Esophagus mucosa (tissue), 1 donor: ENCODE results near the gene COL18A1. TPM values are rescaled to one million over a fixed set of nuclear protein-coding genes. Genes with fewer than 3 reads are reported as not detected.
"Not testable (repeated sequence)": the region's sequence is repeated elsewhere in the genome, so short reads cannot be mapped to it uniquely, and the experiment has no call there.

Experiments used
- ATAC-seq: fragments of 200-7000 bp; cut with Tn5 transposase; one replicate; pipeline ENCODE4 v1.9.1; 2020
- total RNA-seq: library from RNA; stranded (reverse); gene quantifications from one replicate; pipeline ENCODE4 v1.2.4, GENCODE V29; 2023
- donor health status: DM: yes; HTN: yes; CAD: no.

COL18A1 gene
- total RNA-seq, 1 donor from 2014 or later = 26.7 TPM

DNA sequence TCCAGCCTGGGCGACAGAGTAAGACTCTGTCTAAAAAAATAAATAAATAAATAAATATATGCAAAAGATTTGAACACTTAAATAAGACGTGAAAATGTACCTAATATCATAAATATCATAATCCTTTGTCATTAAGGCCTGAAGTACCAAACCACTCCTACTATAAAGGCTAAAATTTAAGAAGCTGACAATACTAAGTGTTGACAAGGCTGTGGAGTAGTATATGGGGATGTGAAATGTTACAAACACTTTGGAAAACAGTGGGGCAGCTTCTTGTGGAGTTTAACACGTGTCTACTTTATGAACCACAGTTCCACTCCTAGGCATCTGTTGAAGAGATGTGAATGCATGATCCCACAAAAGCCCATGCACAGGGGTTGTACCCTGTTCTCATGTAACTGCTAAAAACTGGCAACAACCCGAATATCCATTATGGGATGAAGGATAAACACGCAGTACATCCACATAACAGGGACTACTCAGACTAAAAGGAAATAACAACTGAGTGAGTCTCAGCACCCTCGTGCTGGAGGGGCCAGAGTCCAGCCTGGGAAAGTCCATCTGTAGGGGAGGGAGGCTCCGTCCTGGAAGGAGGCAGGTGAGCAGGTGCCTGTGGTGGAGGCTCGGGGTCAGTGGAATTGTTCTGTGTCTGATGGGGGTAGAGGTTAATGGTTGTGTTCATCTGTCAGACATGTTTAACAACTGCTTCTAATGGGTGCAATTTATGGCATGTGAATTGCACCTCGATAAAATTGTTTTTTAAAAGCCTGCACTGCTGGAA is 143.9 kb downstream of the COL18A1 start:
- no peak for ATAC-seq

DNA sequence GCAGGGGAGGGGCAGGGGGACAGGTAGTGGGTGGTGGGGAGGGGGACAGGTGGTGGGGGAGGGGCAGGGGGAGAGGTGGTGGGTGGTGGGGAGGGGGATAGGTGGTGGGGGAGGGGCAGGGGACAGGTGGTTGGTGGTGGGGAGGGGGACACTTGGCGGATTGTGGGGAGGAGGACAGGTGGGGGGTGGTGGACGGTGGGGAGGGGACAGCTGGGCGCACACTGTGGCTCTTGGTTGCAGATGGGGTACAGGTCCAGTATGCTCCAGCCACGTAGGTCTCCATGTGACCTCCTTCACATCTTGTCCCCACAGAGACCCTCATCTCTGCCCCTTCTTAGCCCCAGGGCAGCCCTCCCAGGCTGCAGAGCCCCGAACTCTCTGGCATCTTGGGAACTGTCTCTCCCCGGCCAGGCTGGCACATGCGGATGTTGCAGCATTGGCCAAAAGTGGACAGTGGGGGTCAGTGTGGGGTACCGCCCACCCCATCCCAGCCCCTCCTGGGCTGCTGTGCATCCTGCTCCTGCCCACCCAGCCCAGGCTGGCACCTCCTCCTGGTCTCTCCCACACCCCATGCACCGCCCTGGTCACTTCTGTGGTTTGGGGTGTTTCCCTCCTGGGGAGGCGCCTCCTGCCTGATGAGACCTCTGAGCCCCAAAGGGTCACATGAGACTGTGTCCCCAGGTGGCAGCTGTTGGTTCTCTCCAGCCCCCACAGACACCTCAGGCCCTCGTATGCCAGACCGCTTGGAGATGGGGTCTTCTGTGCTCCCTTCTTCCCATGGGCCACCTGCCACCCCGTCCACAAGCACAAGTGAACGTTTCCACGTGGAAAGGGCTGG is 144.9 kb downstream of the COL18A1 start:
- ATAC-seq = peak; percentile 4

DNA sequence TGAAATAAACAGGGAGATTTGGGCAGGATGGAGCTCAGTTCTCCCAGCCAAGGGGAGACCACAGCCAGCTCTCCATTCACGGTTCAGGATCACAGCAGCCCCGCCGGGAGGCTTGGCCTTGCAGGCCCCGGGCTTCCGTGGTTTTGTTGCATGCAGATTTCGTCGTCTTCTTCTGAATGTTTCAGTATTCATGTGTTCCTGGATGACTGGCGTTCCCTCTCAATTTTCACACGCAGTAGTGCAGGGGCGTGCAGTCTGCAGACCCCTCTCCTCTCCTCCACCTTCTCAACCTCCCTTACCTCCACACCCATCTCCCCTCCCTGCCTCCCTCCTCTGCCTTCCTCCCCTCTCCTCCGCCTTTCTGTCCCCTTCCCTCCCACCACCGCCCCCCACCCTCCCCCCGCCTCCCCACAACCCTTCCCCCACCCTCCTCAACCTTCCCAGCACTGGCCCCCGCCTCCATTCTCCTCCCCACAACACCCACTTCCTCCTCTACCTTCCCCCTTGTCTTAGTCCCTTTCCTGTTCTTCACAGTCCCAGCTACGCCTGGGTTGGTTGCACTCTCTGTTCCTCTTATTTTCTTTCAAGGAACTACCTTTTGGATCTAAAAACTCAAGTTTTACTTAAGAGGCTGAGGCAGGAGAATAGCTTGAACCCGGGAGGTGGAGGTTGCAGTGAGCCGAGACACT is 145.7 kb downstream of the COL18A1 start:
- no peak for ATAC-seq

DNA sequence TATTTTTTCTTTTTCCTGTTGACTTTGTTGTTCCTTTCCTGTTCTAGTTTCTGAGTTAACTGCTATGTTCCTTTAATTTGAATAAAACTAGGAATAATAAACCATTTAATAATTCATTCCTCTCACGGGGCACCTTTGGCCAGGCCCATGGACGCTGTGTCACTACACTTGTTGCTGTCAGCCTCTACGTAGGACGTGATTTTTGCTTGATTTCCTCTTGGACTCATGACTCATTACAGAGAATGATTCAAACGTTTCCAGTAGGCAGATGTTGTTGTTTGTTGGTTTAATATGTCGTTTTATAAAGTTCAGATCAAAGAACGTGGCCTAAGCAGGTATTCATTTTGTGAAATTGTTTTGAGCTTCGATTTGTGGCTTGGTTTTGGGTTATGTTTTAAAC is 146.4 kb downstream of the COL18A1 start:
- peak; percentile 53 for ATAC-seq

DNA sequence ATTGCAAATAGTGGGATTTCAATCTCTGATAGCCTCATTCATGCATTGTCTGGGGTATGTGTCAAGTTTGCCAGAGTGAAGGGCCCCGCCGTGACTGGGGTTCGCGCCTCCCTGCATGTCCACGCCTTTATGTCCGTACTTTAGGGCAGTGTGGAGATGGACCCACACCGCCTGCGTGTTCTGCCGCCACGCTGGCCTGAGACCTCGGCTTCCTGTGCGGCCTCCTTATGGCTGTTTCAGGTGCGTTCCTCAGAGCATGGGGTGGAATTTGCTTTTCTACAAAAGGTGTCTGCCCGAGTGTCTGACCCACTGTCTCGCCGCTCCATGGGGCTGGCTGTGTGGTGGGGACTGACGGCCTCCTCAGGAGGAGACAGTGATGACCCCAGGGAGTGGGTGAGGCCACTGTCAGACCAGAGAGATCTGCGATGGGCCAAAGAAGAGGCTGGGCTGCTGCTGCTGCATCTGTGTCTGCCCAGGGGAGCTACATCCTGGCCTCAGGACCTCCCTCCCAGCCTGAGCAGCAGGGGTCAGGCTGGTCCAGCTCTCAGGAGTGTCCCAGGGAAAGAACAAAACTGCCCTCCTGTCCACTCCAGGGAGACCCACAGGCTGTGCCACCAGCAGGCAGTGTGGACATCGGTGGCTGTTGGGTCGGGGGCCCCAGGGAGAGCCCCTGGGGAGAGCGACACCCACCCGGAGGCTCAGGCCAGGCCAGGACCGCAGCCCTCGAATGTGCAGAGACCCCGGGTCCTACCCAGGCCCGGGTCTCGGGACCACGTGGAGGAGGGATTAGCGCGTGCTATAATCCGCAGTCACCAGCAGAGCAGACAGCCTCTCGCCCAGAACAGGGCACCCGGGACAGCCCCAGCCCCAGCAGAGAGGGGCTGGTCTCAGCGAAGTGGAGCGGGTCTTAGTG is 147.1 kb downstream of the COL18A1 start:
- no peak for ATAC-seq

DNA sequence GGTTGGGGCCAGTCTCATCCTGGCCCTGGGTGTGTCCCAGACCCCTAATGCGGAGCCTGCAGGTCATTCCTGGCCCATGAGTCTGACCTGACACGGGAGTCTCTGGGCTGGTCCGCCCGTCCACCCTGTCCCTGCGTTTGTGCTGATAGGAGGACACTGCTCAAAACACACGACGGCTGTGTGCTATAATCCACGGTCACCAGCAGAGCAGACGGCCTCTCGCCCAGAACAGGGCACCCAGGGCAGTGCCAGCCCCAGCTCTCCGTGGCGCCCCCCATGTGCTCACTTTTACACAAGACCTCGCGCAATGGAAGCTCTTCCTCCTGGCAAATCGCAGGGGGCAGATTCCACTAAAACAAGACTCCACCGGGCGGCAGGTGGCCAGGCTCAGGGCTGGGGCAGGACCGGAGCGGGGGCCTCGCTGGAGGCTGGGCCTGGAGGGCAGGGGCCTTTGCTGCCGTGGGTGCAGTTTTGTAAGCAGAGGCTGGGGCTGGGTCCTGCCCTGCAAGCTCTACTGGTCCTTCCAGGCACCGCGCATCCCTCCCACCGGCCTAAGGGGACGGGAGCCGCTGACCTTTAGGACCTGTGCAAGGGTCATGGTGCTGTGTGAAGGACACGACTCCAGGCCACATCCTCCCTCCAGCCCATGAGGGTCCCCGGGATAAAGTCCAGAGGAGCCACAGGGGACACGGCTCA is 147.9 kb downstream of the COL18A1 start:
- ATAC-seq = no peak

DNA sequence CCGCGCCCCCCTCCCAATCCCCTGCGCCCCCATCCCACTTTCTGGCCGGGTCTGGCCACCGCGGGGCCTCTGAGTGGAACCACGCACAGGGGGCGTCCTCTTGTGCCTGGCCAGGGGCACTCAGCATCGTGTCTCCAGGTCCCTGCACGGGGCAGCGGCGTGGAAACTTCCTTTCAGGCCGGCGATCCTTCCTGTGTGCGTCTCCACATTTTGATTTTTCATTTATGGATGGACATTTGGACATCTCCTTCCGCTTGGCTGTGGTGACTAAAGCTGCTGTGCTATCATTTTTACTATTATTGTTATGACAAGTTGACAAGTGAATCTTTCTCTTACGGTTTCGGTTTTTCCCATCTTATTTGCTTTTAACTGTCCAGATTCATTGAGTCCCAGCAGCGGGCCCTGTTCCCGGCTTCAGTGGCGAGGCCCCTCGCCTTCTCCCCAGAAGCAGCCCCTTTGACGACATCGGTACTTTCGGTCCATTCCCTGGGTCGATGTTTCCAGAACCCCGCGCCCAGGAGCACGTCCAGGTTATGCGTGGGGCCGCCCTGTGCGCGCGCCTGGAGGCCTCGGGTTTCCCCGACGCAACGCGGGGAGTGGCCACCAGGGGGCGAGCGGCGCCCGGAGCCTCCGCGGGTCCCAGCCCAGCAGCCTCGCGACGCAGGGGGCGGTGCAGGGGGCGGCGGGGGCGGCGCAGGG is 149.7 kb downstream of the COL18A1 start:
- peak; percentile 69 for ATAC-seq

DNA sequence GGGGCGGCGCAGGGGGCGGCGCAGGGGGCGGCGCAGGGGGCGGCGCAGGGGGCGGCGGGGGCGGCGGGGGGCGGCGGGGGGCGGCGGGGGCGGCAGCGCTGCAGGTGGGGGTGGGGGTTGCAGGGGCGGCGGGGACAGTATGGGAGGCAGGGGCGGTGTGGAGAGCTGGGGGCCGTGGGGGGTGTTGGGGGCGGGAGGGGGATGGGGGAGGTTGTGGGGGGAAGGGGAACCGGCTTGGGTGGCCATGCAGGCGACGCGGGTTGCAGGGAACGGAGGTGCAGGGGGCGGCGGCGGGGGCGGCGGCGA is 150.2 kb downstream of the COL18A1 start:
- no peak for ATAC-seq

DNA sequence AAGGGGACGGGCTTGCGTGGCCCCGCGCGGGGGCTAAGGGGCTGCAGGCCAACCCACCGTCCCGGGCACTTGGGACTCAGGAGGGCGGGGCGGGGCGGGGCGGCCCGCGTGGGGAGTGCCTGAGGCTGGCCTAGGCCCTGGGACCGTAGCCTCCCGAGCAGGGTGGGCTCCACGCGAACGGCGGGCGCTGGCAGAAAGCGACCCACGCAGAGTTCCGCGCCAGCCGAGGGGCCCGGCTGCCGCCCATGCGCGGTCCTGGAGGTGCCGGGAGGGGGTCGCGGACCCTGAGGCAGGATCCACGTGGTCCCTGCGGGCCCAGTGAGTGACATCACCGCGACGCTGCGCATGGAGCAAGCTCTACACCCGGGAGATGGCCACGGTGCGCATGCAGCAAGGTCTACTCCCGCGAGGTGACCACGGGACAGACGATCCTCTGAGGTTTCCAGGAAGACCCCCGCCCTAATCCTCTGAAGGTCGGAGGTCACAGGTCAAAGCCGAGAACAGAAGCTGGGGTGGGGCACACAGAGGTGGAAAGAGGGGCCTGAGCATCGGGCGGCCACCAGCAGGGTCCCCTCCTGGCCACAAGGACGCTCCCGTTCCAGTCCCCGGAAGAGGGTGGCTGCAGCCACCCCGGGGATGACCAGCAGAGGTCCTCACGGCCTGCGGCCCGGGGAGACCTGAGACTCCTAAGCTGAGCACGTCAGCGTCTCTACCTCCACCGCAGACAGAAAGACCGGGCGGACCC is 150.8 kb downstream of the COL18A1 start:
- peak; percentile 76 for ATAC-seq

DNA sequence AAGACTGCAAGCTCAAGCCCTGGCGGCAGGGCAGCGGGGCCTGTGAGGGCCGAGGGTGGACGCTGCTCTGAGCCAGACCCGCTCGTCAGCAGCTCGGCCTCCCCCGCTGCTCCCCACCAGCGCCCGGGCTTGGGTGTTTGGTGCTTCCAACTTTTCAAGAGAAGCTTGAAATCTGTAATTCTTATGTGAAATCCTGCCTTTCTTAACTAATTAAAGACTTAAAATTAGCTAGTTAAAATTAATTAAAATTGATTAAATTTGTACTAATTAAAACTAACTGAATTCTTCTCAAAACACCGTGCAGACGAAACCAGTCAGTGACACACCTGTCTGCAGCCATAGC is 151.3 kb downstream of the COL18A1 start:
- no peak for ATAC-seq

DNA sequence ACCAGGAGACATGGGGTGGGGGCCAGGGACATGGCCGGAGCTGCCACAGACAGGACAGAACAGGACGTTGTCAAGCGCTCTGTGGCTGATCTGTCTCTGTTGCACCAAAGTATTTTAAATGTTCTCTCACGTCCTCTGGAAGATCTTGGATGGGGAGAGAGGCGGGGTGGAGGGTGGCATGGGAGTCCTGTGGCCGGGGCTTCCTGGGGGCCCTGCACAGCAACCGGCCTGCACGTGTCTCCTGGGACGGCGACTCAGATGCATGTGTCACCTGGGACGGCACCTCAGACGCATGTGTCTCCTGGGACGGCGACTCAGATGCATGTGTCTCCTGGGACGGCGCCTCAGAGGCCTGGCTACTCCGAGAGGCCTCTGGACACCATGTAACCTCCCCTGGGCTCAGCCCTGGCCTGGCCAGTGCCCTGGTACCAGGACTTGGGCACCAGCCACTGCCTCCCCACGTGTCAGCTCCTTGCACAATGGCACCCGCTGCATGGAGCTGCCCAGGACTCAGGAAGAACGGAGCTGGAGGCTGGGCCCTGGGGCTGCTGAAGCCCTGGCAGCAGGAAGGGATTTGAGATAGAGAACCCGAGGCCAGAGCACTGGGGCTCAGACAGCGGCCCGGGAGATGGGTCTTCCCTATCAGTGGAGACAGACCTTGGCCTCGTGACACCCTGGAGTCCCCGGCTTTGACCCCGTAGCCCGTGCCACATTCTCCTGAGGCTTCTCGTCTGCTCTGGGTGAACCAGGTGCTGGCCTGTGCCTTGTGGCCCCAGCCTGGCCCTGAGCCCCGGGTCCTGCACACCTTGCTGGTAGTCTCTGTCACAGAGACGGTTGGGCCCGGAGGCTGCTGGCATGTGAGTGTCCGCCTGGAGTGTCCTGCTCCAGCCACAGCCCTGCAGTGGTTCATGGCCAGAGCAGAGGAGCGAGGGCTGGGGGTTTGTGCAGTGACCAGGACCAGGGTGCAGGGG is 152.0 kb downstream of the COL18A1 start:
- ATAC-seq = no peak

DNA sequence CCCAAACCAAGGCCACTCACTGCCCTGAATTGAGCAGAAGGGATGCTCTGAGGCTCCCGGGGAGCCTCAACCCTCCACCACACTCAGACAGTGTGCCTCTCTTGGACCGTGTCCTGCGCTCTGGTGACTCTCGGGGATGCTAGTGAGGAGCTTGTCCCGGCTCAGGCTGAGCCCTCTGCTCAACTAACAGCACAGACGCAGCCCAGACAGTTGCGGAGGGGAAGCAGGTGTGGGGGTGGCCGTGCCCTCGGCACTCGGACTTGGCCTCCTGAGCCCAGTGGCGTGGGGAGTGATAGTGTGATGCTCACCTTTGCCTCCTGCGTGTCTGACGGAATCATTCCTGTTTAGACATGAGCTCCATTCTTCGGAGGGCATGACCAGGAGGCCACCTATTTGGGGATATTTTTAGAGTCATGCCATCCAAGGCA is 152.7 kb downstream of the COL18A1 start:
- no peak for ATAC-seq

DNA sequence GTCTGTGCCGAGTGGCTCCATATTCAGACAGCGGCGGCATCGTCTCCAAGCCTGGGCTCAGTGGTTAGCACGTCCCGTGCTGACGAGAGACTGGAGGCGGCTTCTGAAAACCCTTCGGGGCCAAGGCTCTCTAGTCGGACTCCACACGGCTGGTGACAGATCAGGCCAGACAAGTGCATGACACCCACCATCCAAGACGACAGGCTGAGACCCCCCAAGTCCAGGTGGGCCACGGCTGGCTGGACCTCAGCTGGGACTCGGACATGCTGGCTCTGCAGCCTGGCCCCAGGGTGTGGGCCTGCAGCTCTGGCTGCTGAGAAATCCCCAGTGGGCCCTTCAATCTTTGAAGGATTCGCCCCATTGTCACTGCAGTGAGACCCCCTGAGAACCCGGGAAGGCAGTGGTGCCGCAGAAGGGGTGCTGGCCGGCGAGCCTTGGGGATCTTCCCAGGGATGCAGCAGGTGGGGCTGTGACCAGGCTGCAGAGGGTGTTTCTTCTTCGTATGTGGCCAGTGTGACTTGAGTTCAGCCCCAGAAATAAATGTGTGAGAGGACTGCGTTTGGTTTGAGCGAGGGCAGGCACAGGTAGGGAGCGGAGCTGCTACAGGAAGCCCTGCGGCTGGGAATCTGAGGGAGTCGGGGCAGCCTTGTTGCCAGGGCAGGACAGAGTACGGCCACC is 153.2 kb downstream of the COL18A1 start:
- ATAC-seq = no peak

DNA sequence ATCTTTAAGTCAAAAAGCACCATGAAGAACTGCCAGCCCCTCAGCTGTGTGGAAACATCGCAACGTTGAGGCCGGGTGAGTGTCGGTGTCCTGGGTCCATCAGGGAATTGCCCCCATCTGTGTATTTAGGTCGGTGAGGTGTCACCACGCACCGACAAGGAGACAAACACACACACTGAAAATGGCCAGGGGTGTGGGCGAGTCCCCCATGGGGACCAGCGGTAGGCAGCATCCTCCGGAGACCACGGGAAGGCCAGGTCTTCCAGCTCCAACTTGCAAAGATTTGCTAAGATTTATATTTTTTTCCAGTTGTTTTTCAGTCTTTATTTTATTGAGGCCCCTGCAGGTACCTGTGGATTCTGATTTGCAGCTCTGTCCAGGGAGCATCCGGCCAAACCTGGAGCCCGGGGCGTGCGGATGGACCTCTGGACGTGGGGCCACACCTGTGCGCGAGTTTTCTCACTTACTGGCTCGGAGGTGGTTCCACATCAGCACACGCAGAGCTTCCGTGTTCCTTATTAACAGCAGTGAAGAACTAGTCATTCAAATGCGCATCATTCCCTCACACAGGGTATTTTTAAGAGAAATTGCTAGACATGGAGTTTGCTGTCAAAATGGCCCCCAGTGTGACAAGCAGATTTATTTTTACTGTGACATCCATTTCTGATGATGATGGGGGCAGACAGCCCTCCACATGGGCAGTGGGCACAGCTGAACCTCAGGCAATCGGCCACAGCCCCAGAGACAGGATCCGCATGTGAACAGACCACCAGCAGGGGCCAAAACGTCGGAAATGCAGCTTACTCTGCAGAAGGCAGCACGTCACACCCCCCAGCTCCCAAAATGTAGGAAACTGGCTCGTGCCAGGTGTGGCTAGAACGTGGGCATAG is 154.5 kb downstream of the COL18A1 start:
- no peak for ATAC-seq

DNA sequence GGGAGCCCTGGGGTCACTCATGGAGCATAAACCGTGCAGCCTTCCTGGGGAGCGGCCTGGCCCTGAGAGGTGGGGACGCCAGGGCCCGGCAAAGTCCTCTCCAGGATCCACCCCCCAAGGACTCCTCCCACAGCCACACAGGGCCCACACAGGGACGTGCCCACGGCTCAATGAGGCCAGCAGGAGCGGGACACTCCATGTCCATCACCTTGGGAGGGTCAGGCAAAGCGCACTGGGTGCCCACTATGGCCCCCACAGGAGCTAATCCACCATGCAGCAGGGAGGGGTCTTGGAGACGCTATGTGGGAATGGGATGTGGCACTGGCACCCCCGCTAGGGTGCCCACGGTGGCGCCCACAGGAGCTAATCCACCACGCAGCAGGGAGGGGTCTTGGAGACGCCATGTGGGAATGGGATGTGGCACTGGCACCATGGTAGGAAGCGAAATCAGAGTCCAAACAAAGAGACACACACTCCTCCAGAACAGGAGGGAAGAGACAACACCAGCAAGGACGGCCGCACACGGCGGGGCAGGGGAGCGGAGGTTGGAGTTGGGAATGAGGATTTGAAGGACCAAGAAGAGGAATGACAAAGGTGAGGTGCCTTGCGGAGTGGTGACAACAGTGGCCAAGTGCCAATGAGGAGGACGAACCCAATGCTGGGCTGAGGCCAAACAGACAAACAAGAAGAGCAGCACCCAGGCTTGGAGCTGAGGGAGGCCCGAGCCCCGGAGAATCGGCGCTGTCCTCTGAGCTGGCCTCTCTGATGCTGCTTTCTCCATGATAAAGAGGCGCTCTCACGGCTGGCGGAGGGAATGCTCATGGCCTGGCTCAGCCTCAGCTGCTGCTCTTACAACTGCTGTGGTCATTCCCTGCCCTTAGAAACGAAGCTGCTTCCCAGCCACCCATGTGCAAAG is 155.4 kb downstream of the COL18A1 start:
- ATAC-seq = no peak

DNA sequence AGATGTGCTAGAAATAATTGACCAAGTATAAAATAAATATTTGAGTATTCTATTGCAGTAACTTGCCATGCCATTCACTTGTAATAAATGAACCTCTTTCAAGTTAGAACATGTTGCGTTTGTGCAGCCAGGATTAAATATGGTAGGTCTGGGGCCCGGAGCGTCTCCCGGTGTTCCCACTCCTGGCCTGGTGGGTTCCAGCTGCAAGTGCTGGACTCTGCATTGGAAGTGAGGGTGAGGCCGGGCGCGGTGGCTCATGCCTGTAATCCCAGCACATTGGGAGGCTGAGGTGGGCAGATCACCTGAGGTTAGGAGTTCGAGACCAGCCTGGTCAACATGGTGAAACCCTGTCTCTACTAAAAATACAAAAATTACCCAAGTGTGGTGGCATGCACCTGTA is 156.3 kb downstream of the COL18A1 start:
- ATAC-seq = not testable (repeated sequence)
